ENCODE results near the gene LAMA4.

Gene LAMA4

GRCh38 chr6:112196306-112196705, 58.1 kb downstream of the LAMA4 start:
- H3F3A ChIP-seq (ENCODE audit: insufficient read depth), result no peaks in the 10 kb centered on the region
- no peaks in the 10 kb centered on the region for H3K9me3 ChIP-seq (ENCODE audit: insufficient read depth, low read length)
- no peaks in the 10 kb centered on the region for H3K79me2 ChIP-seq (ENCODE audit: insufficient read depth, low read length)
- no peak overlapping the region for H3K4me3 ChIP-seq (ENCODE audit: insufficient read depth, low read length, poor library complexity, severe bottlenecking)
- H2AFZ ChIP-seq (ENCODE audit: low read depth, low read length, severe bottlenecking), result no peak overlapping the region
- H3K9ac ChIP-seq (ENCODE audit: low read length), result no peak overlapping the region
- TF ChIP-seq EZH2phosphoT487 (conservative IDR thresholded peaks at IDR 0.05; ENCODE audit: low read length) (no peak), CTCF (IDR thresholded peaks at IDR 0.05; ENCODE audit: insufficient read depth, low read length, poor library complexity, severe bottlenecking) (no peak)
- H3K9me2 ChIP-seq (replicated peaks; ENCODE audit: insufficient read depth, low read length), result no peaks in the 10 kb centered on the region
- H3K4me2 ChIP-seq (ENCODE audit: low read depth, low read length, poor library complexity, severe bottlenecking), result no peak overlapping the region
- no peaks in the 10 kb centered on the region for H3K36me3 ChIP-seq (ENCODE audit: low read length)
- H3K27ac ChIP-seq (ENCODE audit: low read depth, low read length), result no peak overlapping the region
- no peaks in the 10 kb centered on the region for H4K20me1 ChIP-seq (ENCODE audit: low read depth, low read length)
- H3K27me3 ChIP-seq (ENCODE audit: low read length), result no peaks in the 10 kb centered on the region

GRCh38 chr6:112195166-112195565, 59.2 kb downstream of the LAMA4 start:
- Histone ChIP-seq H3K36me3 (ENCODE audit: low read length) (no peaks in the 10 kb centered on the region), H2AFZ (ENCODE audit: low read depth, low read length, severe bottlenecking) (no peak overlapping the region), H3K9ac (ENCODE audit: low read length) (no peak overlapping the region), H3K4me2 (ENCODE audit: low read depth, low read length, poor library complexity, severe bottlenecking) (no peak overlapping the region), H3K27ac (ENCODE audit: low read depth, low read length) (no peak overlapping the region), H4K20me1 (ENCODE audit: low read depth, low read length) (no peaks in the 10 kb centered on the region), H3K9me2 (replicated peaks; ENCODE audit: insufficient read depth, low read length) (no peaks in the 10 kb centered on the region), H3K27me3 (ENCODE audit: low read length) (no peaks in the 10 kb centered on the region), H3K4me3 (ENCODE audit: insufficient read depth, low read length, poor library complexity, severe bottlenecking) (no peak overlapping the region), H3K9me3 (ENCODE audit: insufficient read depth, low read length) (no peaks in the 10 kb centered on the region), H3F3A (ENCODE audit: insufficient read depth) (no peaks in the 10 kb centered on the region), H3K79me2 (ENCODE audit: insufficient read depth, low read length) (no peaks in the 10 kb centered on the region)
- TF ChIP-seq CTCF (IDR thresholded peaks at IDR 0.05; ENCODE audit: insufficient read depth, low read length, poor library complexity, severe bottlenecking), result no peak
- TF ChIP-seq EZH2phosphoT487 (conservative IDR thresholded peaks at IDR 0.05; ENCODE audit: low read length), result no peak

- TF ChIP-seq CTCF (IDR thresholded peaks at IDR 0.05; ENCODE audit: insufficient read depth, low read length, poor library complexity, severe bottlenecking), result no peak
- H3K9me2 ChIP-seq (replicated peaks; ENCODE audit: insufficient read depth, low read length), result no peaks in the 10 kb centered on the region
- H3K27me3 ChIP-seq (ENCODE audit: low read length), result no peaks in the 10 kb centered on the region
- H3K4me2 ChIP-seq (ENCODE audit: low read depth, low read length, poor library complexity, severe bottlenecking), result no peak overlapping the region
- H4K20me1 ChIP-seq (ENCODE audit: low read depth, low read length), result no peaks in the 10 kb centered on the region
- H3K9me3 ChIP-seq (ENCODE audit: insufficient read depth, low read length), result no peaks in the 10 kb centered on the region
- no peak overlapping the region for H2AFZ ChIP-seq (ENCODE audit: low read depth, low read length, severe bottlenecking)
- no peaks in the 10 kb centered on the region for H3K36me3 ChIP-seq (ENCODE audit: low read length)
- no peaks in the 10 kb centered on the region for H3K79me2 ChIP-seq (ENCODE audit: insufficient read depth, low read length)
- H3K9ac ChIP-seq (ENCODE audit: low read length), result no peak overlapping the region
- H3K4me3 ChIP-seq (ENCODE audit: insufficient read depth, low read length, poor library complexity, severe bottlenecking), result no peak overlapping the region
- no peaks in the 10 kb centered on the region for H3F3A ChIP-seq (ENCODE audit: insufficient read depth)
- H3K27ac ChIP-seq (ENCODE audit: low read depth, low read length), result no peak overlapping the region
Observed at GRCh38 chr6:112194511-112194910, 59.9 kb downstream of the LAMA4 start.
